Fibroblast of lung (primary cell): Measurements from ENCODE around the gene PMM2. TPM values are rescaled to one million over a fixed set of nuclear protein-coding genes. Genes with fewer than 3 reads are reported as not detected.
A peak's percentile ranks its signal among the peaks of the same experiment; 100 is the strongest.

Experiments
- DNase-seq, 2 donors: peaks; one replicate each; pipeline versions ENCODE4 v3.0.0 to v3.0.0-alpha.2; 2010; ENCODE audit warnings: low read depth in 2 of 2
- H2AFZ ChIP-seq: 2 replicates; pipeline ENCODE4 v1.5.1; 2012; ENCODE audit warnings: low read length, control low read depth, inconsistent platforms
- H3K27ac ChIP-seq: 2 replicates; pipeline ENCODE4 v1.5.1; 2011; ENCODE audit warnings: low read length, control low read depth; ENCODE audit not compliant: insufficient read depth
- H3K27me3 ChIP-seq: 2 replicates; pipeline ENCODE4 v1.5.1; 2011; ENCODE audit warnings: mild to moderate bottlenecking, low read length; ENCODE audit not compliant: control insufficient read depth, insufficient read depth
- H3K36me3 ChIP-seq: 2 replicates; pipeline ENCODE4 v1.5.1; 2011; ENCODE audit warnings: low read length; ENCODE audit not compliant: control insufficient read depth, insufficient read depth
- H3K4me1 ChIP-seq: 2 replicates; pipeline ENCODE4 v1.5.1; 2011; ENCODE audit warnings: low read length; ENCODE audit not compliant: control insufficient read depth, insufficient read depth; ENCODE audit errors: extremely low read depth
- H3K4me2 ChIP-seq: 2 replicates; pipeline ENCODE4 v1.5.1; 2011; ENCODE audit warnings: low read length, control low read depth; ENCODE audit not compliant: insufficient read depth; ENCODE audit errors: extremely low read depth
- H3K4me3 ChIP-seq, 4 experiments: fragments of 200-600 bp in 1 of 4; sonication (generic) in 1 of 4; replicated peaks in 1 of 4; 2 replicates each; pipeline ENCODE4 v1.5.1; 2011 to 2016; ENCODE audit warnings: low read length in 4 of 4, low read depth in 3 of 4, mild to moderate bottlenecking in 3 of 4, control low read depth in 2 of 4, inconsistent platforms in 1 of 4, mixed read lengths in 1 of 4; ENCODE audit not compliant: insufficient read depth in 1 of 4; ENCODE audit errors: control extremely low read depth in 1 of 4
- H3K79me2 ChIP-seq: 2 replicates; pipeline ENCODE4 v1.5.1; 2012; ENCODE audit warnings: mild to moderate bottlenecking, low read length, inconsistent platforms; ENCODE audit not compliant: control insufficient read depth, insufficient read depth
- H3K9ac ChIP-seq: 2 replicates; pipeline ENCODE4 v1.5.1; 2011; ENCODE audit warnings: mild to moderate bottlenecking, low read length, control low read depth; ENCODE audit not compliant: insufficient read depth
- H3K9me3 ChIP-seq: 2 replicates; pipeline ENCODE4 v1.5.1; 2012; ENCODE audit warnings: low read depth, low read length; ENCODE audit not compliant: control insufficient read depth, insufficient read depth
- H4K20me1 ChIP-seq: 2 replicates; pipeline ENCODE4 v1.5.1; 2011; ENCODE audit warnings: low read length; ENCODE audit not compliant: control insufficient read depth, insufficient read depth; ENCODE audit errors: extremely low read depth
- EZH2 ChIP-seq: IDR thresholded peaks from 2 replicates; pipeline ENCODE4 v1.5.1; 2012; ENCODE audit warnings: low read length, control low read depth, mild to moderate bottlenecking; ENCODE audit errors: missing control alignments
- polyA plus RNA-seq, 2 donors: library from polyadenylated mRNA; depleted of rRNA in 1 of 2; stranded (reverse) in 1 of 2; unstranded in 1 of 2; fragments of >200 nt; gene quantifications; 2 replicates each; pipeline ENCODE4 v1.2.1, GENCODE V29; 2011 to 2012; ENCODE audit warnings: missing spikeins in 1 of 2
- total RNA-seq: library from RNA; depleted of rRNA; stranded (reverse); fragments of >200 nt; gene quantifications from 2 replicates; pipeline ENCODE4 v1.2.1, GENCODE V29; 2014
- TF ChIP-seq, protein P1 (sequence below), 2 donors: IDR thresholded peaks in 1 of 2; conservative IDR thresholded peaks in 1 of 2; 1 replicate in 1 of 2; 2 replicates in 1 of 2; pipeline ENCODE4 v1.5.1; 2011 to 2012; ENCODE audit warnings: low read length in 2 of 2, control low read depth in 1 of 2, inconsistent platforms in 1 of 2, low read depth in 1 of 2, mild to moderate bottlenecking in 1 of 2

The PMM2 gene
- total and polyA plus RNA-seq, 2 donors (not counting 1 experiment from before 2014, with no cell fraction given), result 19.5 to 49.3 TPM

DNA sequence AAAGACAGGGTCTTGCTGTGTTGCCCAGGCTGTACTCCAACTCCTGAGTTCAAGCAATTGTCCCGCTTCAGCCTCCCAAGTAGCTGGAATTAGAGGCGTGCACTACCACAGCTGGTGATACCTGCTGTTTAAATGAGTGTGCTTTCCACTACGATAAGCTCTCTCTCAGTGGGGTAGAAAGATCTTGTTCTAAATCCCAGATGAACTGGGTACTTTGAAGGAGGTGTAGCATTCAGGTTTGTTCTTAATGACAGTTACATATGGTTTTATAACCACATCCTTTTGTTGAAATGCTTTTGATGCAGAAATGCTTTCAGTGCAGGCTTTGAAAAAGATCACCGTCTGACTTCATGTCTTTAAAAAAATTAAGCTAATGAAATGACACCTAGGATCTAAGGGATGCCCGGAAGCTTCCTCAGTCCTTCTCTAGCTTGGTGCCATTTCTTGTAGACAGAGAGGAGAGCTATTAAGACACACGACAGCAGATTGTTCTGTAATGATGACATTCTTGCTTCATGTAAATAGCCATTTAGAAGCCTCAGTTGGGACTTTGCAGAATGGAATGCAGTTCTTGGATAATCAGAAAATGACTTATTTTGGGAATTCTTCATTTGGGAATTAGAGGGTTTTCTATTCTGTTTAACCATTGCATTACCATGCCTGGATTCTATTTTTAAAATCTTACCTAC, 19.5 kb downstream of the PMM2 start:
- peaks cover 32% of the 10 kb centered on the region for H3K36me3 ChIP-seq
- no peak overlapping the region for H3K27ac ChIP-seq
- peak in 1 of 2 donors; percentile 12 for DNase-seq
- H3K9ac ChIP-seq, result no peak overlapping the region
- H3K4me3 ChIP-seq, result no peak overlapping the region
- peaks cover 2% of the 10 kb centered on the region for H3K79me2 ChIP-seq
- H4K20me1 ChIP-seq, result no peaks in the 10 kb centered on the region
- no peaks in the 10 kb centered on the region for H3K27me3 ChIP-seq
- H3K4me2 ChIP-seq, result no peak overlapping the region
- H3K4me1 ChIP-seq, result peaks cover 3% of the 10 kb centered on the region
- H2AFZ ChIP-seq, result no peak overlapping the region
- TF ChIP-seq, protein P1, sequence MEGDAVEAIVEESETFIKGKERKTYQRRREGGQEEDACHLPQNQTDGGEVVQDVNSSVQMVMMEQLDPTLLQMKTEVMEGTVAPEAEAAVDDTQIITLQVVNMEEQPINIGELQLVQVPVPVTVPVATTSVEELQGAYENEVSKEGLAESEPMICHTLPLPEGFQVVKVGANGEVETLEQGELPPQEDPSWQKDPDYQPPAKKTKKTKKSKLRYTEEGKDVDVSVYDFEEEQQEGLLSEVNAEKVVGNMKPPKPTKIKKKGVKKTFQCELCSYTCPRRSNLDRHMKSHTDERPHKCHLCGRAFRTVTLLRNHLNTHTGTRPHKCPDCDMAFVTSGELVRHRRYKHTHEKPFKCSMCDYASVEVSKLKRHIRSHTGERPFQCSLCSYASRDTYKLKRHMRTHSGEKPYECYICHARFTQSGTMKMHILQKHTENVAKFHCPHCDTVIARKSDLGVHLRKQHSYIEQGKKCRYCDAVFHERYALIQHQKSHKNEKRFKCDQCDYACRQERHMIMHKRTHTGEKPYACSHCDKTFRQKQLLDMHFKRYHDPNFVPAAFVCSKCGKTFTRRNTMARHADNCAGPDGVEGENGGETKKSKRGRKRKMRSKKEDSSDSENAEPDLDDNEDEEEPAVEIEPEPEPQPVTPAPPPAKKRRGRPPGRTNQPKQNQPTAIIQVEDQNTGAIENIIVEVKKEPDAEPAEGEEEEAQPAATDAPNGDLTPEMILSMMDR (conservative IDR thresholded peaks at IDR 0.05 in 1 of 2, IDR thresholded peaks at IDR 0.05 in 1 of 2; ENCODE audit: low read depth in 1 of 2, low read length in 2 of 2), result no peak
- TF ChIP-seq EZH2, result no peak
- no peaks in the 10 kb centered on the region for H3K9me3 ChIP-seq

DNA sequence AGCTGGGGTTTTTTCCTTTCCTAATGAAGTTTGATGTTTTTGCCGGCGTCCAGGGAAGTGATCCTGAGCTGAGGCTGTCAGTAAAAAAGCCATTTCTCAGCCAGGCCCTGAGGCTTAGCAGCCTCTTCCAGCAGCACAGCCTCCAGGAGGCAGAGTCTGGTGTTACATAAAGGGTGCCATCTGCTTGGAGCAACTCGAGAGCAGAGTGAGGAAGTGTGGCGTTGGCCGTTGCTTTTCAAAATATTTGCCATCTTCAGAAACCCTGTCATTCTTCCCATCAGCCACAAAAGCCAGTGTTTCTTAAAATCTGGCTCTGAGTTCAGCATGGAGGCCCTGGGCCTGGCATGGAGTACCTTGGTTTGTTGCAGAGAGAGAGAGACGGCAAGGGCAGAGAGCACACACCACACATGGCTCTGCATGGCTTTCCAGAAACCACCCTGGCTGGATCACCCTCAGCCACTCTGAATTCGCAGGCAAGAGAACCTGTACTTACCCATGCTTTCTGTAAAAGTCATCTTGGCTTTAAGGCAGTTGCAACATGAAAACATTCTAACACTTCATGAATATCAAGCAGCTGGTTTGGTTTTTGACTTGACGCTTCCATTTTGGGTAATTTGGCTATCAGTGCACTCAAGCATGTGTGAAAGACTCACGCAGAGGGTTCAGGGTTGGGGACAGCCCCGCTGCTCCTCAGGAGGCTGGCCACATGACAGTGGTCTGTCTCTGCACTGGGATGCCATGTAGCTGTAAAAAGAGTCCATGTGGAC, 21.0 kb downstream of the PMM2 start:
- peak in 1 of 2 donors; percentile 8 for DNase-seq
- no peak overlapping the region for H3K4me3 ChIP-seq
- peaks cover 2% of the 10 kb centered on the region for H3K79me2 ChIP-seq
- H3K27ac ChIP-seq, result no peak overlapping the region
- TF ChIP-seq, protein P1 (conservative IDR thresholded peaks at IDR 0.05 in 1 of 2, IDR thresholded peaks at IDR 0.05 in 1 of 2; ENCODE audit: low read depth in 1 of 2, low read length in 2 of 2), result no peak
- TF ChIP-seq EZH2, result no peak
- no peaks in the 10 kb centered on the region for H3K27me3 ChIP-seq
- H3K4me1 ChIP-seq, result peaks cover 3% of the 10 kb centered on the region
- H2AFZ ChIP-seq, result no peak overlapping the region
- no peaks in the 10 kb centered on the region for H3K9me3 ChIP-seq
- no peak overlapping the region for H3K9ac ChIP-seq
- H3K4me2 ChIP-seq, result no peak overlapping the region
- H3K36me3 ChIP-seq, result peaks cover 20% of the 10 kb centered on the region
- no peaks in the 10 kb centered on the region for H4K20me1 ChIP-seq

DNA sequence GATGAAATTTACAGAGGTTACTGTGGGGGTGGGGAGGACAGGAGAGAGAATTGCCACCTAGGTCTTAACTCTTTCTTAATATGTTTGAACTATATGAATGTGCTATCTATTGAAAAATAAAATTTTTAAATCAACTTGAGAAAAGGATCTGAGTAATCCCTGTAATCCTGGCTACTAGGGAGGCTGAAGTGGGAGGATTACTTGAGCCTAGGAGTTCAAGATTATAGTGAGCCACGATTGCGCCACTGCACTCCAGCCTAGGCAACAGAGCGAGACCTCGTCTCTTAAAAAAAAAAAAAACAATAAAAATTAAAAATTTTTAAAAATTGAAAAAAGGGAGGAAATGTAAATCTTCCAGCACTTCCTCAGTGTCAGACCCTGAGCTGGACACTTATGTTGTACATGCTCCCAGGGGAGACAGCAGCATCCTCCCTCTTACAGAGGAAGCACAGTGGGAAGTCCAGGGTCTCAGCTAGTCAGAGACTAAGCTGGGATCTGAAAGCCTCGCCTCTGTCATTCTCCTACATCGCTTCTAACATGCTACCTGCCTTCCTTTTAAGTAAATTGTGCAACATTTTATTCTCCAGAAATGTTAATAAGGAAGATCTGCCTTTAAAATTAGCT, 21.9 kb downstream of the PMM2 start:
- H4K20me1 ChIP-seq, result no peaks in the 10 kb centered on the region

More for the DNA sequence above, 21.9 kb downstream of the PMM2 start:
- Histone ChIP-seq H3K4me3 (no peak overlapping the region), H3K79me2 (peaks cover 2% of the 10 kb centered on the region), H2AFZ (no peak overlapping the region), H3K9me3 (no peaks in the 10 kb centered on the region), H3K4me1 (peaks cover 3% of the 10 kb centered on the region), H3K36me3 (peaks cover 16% of the 10 kb centered on the region), H3K27ac (no peak overlapping the region), H3K27me3 (no peaks in the 10 kb centered on the region), H3K9ac (no peak overlapping the region), H3K4me2 (no peak overlapping the region)
- TF ChIP-seq, protein P1 (conservative IDR thresholded peaks at IDR 0.05 in 1 of 2, IDR thresholded peaks at IDR 0.05 in 1 of 2; ENCODE audit: low read depth in 1 of 2, low read length in 2 of 2), result no peak
- no peak for TF ChIP-seq EZH2
- no peak for DNase-seq
